ENCODE results near the gene SLC6A20. TPM values are rescaled to one million over a fixed set of nuclear protein-coding genes. Genes with fewer than 3 reads are reported as not detected.

SLC6A20 gene
- total RNA-seq, 1 donor from 2014 or later, result not detected

GRCh38 chr3:45777111-45777745 lies 19.1 kb downstream of the SLC6A20 start:
- DNase-seq (ENCODE audit: low spot score), result no peak
- TF ChIP-seq CTCF (IDR thresholded peaks at IDR 0.05) (no peak), EZH2phosphoT487 (IDR thresholded peaks at IDR 0.05) (no peak), EZH2 (IDR thresholded peaks at IDR 0.05) (no peak)
- Histone ChIP-seq H3K4me2 (no peak overlapping the region), H3F3A (ENCODE audit: low read depth) (no peaks in the 10 kb centered on the region), H3K36me3 (no peaks in the 10 kb centered on the region), H3K79me2 (ENCODE audit: low read depth) (no peaks in the 10 kb centered on the region), H3K4me3 (no peak overlapping the region), H4K20me1 (ENCODE audit: low read depth) (no peaks in the 10 kb centered on the region), H3K27ac (no peak overlapping the region), H3K4me1 (no peaks in the 10 kb centered on the region), H2AFZ (replicated peaks) (no peak overlapping the region), H3K9me3 (ENCODE audit: low read depth) (no peaks in the 10 kb centered on the region), H3K9ac (no peak overlapping the region), H3K27me3 (no peaks in the 10 kb centered on the region)
- Mint-ChIP-seq H3K4me3 (no peak overlapping the region), H3K27ac (no peak overlapping the region), H3K36me3 (no peaks in the 10 kb centered on the region), H3K9me3 (no peaks in the 10 kb centered on the region), H3K4me1 (no peaks in the 10 kb centered on the region), H3K27me3 (ENCODE audit: insufficient read depth, low read depth) (peaks cover 16% of the 10 kb centered on the region)

- TF ChIP-seq CTCF (IDR thresholded peaks at IDR 0.05) (no peak), EZH2 (IDR thresholded peaks at IDR 0.05) (no peak), EZH2phosphoT487 (IDR thresholded peaks at IDR 0.05) (no peak)
- Histone ChIP-seq H2AFZ (replicated peaks) (no peak overlapping the region), H3K27ac (no peak overlapping the region), H3K4me2 (no peak overlapping the region), H3F3A (ENCODE audit: low read depth) (no peaks in the 10 kb centered on the region), H3K9ac (no peak overlapping the region), H3K4me3 (no peak overlapping the region), H3K27me3 (no peaks in the 10 kb centered on the region), H4K20me1 (ENCODE audit: low read depth) (no peaks in the 10 kb centered on the region), H3K36me3 (no peaks in the 10 kb centered on the region), H3K79me2 (ENCODE audit: low read depth) (no peaks in the 10 kb centered on the region), H3K9me3 (ENCODE audit: low read depth) (no peaks in the 10 kb centered on the region), H3K4me1 (no peaks in the 10 kb centered on the region)
- H3K4me1 Mint-ChIP-seq, result no peaks in the 10 kb centered on the region
- peaks cover 16% of the 10 kb centered on the region for H3K27me3 Mint-ChIP-seq (ENCODE audit: insufficient read depth, low read depth)
- no peaks in the 10 kb centered on the region for H3K36me3 Mint-ChIP-seq
- H3K27ac Mint-ChIP-seq, result no peak overlapping the region
- no peak overlapping the region for H3K4me3 Mint-ChIP-seq
- no peaks in the 10 kb centered on the region for H3K9me3 Mint-ChIP-seq
- no peak for DNase-seq (ENCODE audit: low spot score)
Observed at GRCh38 chr3:45776611-45777010, 19.7 kb downstream of the SLC6A20 start.

- no peaks in the 10 kb centered on the region for H3K4me1 Mint-ChIP-seq
Observed at GRCh38 chr3:45776301-45776595, 20.1 kb downstream of the SLC6A20 start.

More at GRCh38 chr3:45776301-45776595, 20.1 kb downstream of the SLC6A20 start:
- H3K4me3 Mint-ChIP-seq, result no peak overlapping the region
- H3K27ac ChIP-seq, result no peak overlapping the region
- TF ChIP-seq CTCF (IDR thresholded peaks at IDR 0.05), result no peak
- no peak for TF ChIP-seq EZH2phosphoT487 (IDR thresholded peaks at IDR 0.05)
- TF ChIP-seq EZH2 (IDR thresholded peaks at IDR 0.05), result no peak
- H4K20me1 ChIP-seq (ENCODE audit: low read depth), result no peaks in the 10 kb centered on the region
- no peaks in the 10 kb centered on the region for H3K4me1 ChIP-seq
- no peak overlapping the region for H3K27ac Mint-ChIP-seq
- no peaks in the 10 kb centered on the region for H3K9me3 ChIP-seq (ENCODE audit: low read depth)
- H3K4me3 ChIP-seq, result no peak overlapping the region
- no peaks in the 10 kb centered on the region for H3F3A ChIP-seq (ENCODE audit: low read depth)
- H3K36me3 ChIP-seq, result no peaks in the 10 kb centered on the region
- no peak overlapping the region for H3K9ac ChIP-seq
- H3K79me2 ChIP-seq (ENCODE audit: low read depth), result no peaks in the 10 kb centered on the region
- no peaks in the 10 kb centered on the region for H3K27me3 ChIP-seq
- H3K36me3 Mint-ChIP-seq, result no peaks in the 10 kb centered on the region
- no peak overlapping the region for H3K4me2 ChIP-seq
- H3K27me3 Mint-ChIP-seq (ENCODE audit: insufficient read depth, low read depth), result peaks cover 16% of the 10 kb centered on the region
- H2AFZ ChIP-seq (replicated peaks), result no peak overlapping the region
- no peaks in the 10 kb centered on the region for H3K9me3 Mint-ChIP-seq
- DNase-seq (ENCODE audit: low spot score), result no peak

Data from neural progenitor cell (in vitro differentiated cells).